Keratinocyte (primary cell): ENCODE measurements around the gene ITGB1BP1. TPM values are rescaled to one million over a fixed set of nuclear protein-coding genes. Genes with fewer than 3 reads are reported as not detected.

ENCODE experiments used
- DNase-seq: peaks from one replicate; pipeline ENCODE4 v3.0.0-alpha.2; 2011; ENCODE audit warnings: low read depth, missing footprints, low spot score
- FAIRE-seq: peaks from 2 replicates; lab custom pipeline; 2011; peaks lifted over from hg19 to GRCh38; lab: Jason Lieb, UNC
- H2AFZ ChIP-seq: 2 replicates; pipeline ENCODE4 v1.6.0; 2012; ENCODE audit warnings: low read length, control low read depth, inconsistent platforms; ENCODE audit not compliant: control insufficient read depth
- H3K27ac ChIP-seq: 2 replicates; pipeline ENCODE4 v1.5.1; 2011; ENCODE audit warnings: low read length; ENCODE audit not compliant: control insufficient read depth, insufficient read depth
- H3K27me3 ChIP-seq: 3 replicates; pipeline ENCODE4 v1.6.0; 2011; ENCODE audit warnings: low read length; ENCODE audit not compliant: control insufficient read depth, insufficient read depth; ENCODE audit errors: extremely low read depth
- H3K36me3 ChIP-seq, 2 experiments: 2 replicates in 1 of 2; 3 replicates in 1 of 2; pipeline ENCODE4 v1.5.1; 2011; ENCODE audit warnings: low read length in 2 of 2, mild to moderate bottlenecking in 1 of 2; ENCODE audit not compliant: control insufficient read depth in 2 of 2, insufficient read depth in 2 of 2; ENCODE audit errors: extremely low read depth in 1 of 2
- H3K4me1 ChIP-seq: 3 replicates; pipeline ENCODE4 v1.5.1; 2011; ENCODE audit warnings: low read length; ENCODE audit not compliant: control insufficient read depth, insufficient read depth; ENCODE audit errors: extremely low read depth
- H3K4me2 ChIP-seq: 3 replicates; pipeline ENCODE4 v1.6.0; 2011; ENCODE audit warnings: low read depth, low read length; ENCODE audit not compliant: control insufficient read depth, insufficient read depth; ENCODE audit errors: extremely low read depth
- H3K4me3 ChIP-seq, 3 experiments: fragments of 200-600 bp in 1 of 3; sonication (generic) in 1 of 3; 2 replicates in 2 of 3; 3 replicates in 1 of 3; pipeline ENCODE4 v1.5.1; 2011 to 2016; ENCODE audit warnings: low read length in 3 of 3, mild to moderate bottlenecking in 3 of 3, control low read depth in 2 of 3, inconsistent platforms in 1 of 3, low read depth in 1 of 3, mixed read lengths in 1 of 3, mixed run types in 1 of 3, moderate library complexity in 1 of 3; ENCODE audit not compliant: control insufficient read depth in 2 of 3, insufficient read depth in 2 of 3; ENCODE audit errors: extremely low read depth in 1 of 3
- H3K79me2 ChIP-seq: 2 replicates; pipeline ENCODE4 v1.6.0; 2012; ENCODE audit warnings: low read length; ENCODE audit not compliant: control insufficient read depth, insufficient read depth
- H3K9ac ChIP-seq: 3 replicates; pipeline ENCODE4 v1.6.0; 2011; ENCODE audit warnings: low read length; ENCODE audit not compliant: control insufficient read depth, insufficient read depth; ENCODE audit errors: extremely low read depth
- H3K9me1 ChIP-seq: 3 replicates; pipeline ENCODE4 v1.6.0; 2011; ENCODE audit warnings: low read length; ENCODE audit not compliant: control insufficient read depth, insufficient read depth; ENCODE audit errors: extremely low read depth
- H3K9me3 ChIP-seq: 2 replicates; pipeline ENCODE4 v1.5.1; 2012; ENCODE audit warnings: low read depth, low read length; ENCODE audit not compliant: control insufficient read depth
- H4K20me1 ChIP-seq: 3 replicates; pipeline ENCODE4 v1.6.0; 2011; ENCODE audit warnings: low read length; ENCODE audit not compliant: control insufficient read depth, insufficient read depth; ENCODE audit errors: extremely low read depth
- CTCF ChIP-seq, 3 experiments: IDR thresholded peaks in 1 of 3; conservative IDR thresholded peaks in 1 of 3; optimal IDR thresholded peaks in 1 of 3; 2 replicates in 2 of 3; 3 replicates in 1 of 3; pipeline versions ENCODE3 to v1.5.1; 2011; ENCODE audit warnings: low read length in 3 of 3, mild to moderate bottlenecking in 3 of 3, moderate library complexity in 2 of 3, control low read depth in 1 of 3, inconsistent platforms in 1 of 3; ENCODE audit not compliant: insufficient read depth in 2 of 3; ENCODE audit errors: extremely low read depth in 1 of 3
- EZH2 ChIP-seq: IDR thresholded peaks from one replicate; pipeline ENCODE4 v1.6.1; 2012; ENCODE audit warnings: inconsistent platforms, mild to moderate bottlenecking, low read length, moderate library complexity
- dilution Hi-C: fragments of 300-500 bp; cut with MboI; formaldehyde crosslinking; loops from one replicate; pipeline ENCODE4 v1.7.0; 2020; ENCODE audit warnings: low sequenced_read_pairs; ENCODE audit not compliant: extremely low pct_ligation_motif_present
- polyA plus RNA-seq, 5 experiments: library from polyadenylated mRNA; depleted of rRNA in 3 of 5; stranded (reverse) in 3 of 5; stranded (forward) in 1 of 5; unstranded in 1 of 5; fragments of >200 nt; gene quantifications; 1 replicate in 1 of 5; 2 replicates in 3 of 5; 3 replicates in 1 of 5; pipeline versions ENCODE4 v1.2.1 to v1.2.3, GENCODE V29; 2011 to 2012; ENCODE audit warnings: missing spikeins in 2 of 5, low read depth in 1 of 5, low replicate concordance in 1 of 5

Gene ITGB1BP1
- polyA plus RNA-seq, 1 donor (not counting 4 experiments of a cell fraction or from before 2014, with no cell fraction given), result 169 TPM

- no peak overlapping the region for H3K27ac ChIP-seq
Measured at GRCh38 chr2:9439536-9439935, 16.2 kb upstream of the ITGB1BP1 start.

GRCh38 chr2:9434489-9434888 is 11.2 kb upstream of the ITGB1BP1 start:
- H3K36me3 ChIP-seq, result peaks cover 28 to 37% of the 10 kb centered on the region in 2 experiments

More at GRCh38 chr2:9439536-9439935, 16.2 kb upstream of the ITGB1BP1 start:
- DNase-seq, result no peak
- Histone ChIP-seq H3K4me3 (no peak overlapping the region), H3K9ac (no peak overlapping the region), H3K9me3 (no peaks in the 10 kb centered on the region), H3K27me3 (no peaks in the 10 kb centered on the region), H3K9me1 (no peaks in the 10 kb centered on the region), H3K4me2 (no peak overlapping the region), H3K79me2 (no peaks in the 10 kb centered on the region), H3K4me1 (no peaks in the 10 kb centered on the region), H2AFZ (no peak overlapping the region), H3K36me3 (peaks cover 22 to 25% of the 10 kb centered on the region in 2 experiments), H4K20me1 (no peaks in the 10 kb centered on the region)
- dilution Hi-C loops, result no loop called here
- TF ChIP-seq CTCF (optimal IDR thresholded peaks at IDR 0.05 in 1 of 3, IDR thresholded peaks at IDR 0.05 in 1 of 3, conservative IDR thresholded peaks at IDR 0.05 in 1 of 3; ENCODE audit: extremely low read depth in 1 of 3, insufficient read depth in 2 of 3, low read length in 3 of 3), result no peak
- TF ChIP-seq EZH2, result no peak
- no peak for FAIRE-seq

More at GRCh38 chr2:9434489-9434888, 11.2 kb upstream of the ITGB1BP1 start:
- dilution Hi-C loops, result no loop called here
- Histone ChIP-seq H3K9ac (no peak overlapping the region), H3K4me1 (peaks cover 4% of the 10 kb centered on the region), H3K79me2 (no peaks in the 10 kb centered on the region), H3K9me3 (no peaks in the 10 kb centered on the region), H3K27me3 (no peaks in the 10 kb centered on the region), H3K9me1 (peaks cover 2% of the 10 kb centered on the region), H2AFZ (no peak overlapping the region), H3K4me3 (no peak overlapping the region), H3K4me2 (no peak overlapping the region), H4K20me1 (no peaks in the 10 kb centered on the region), H3K27ac (no peak overlapping the region)
- no peak for TF ChIP-seq CTCF (optimal IDR thresholded peaks at IDR 0.05 in 1 of 3, IDR thresholded peaks at IDR 0.05 in 1 of 3, conservative IDR thresholded peaks at IDR 0.05 in 1 of 3; ENCODE audit: extremely low read depth in 1 of 3, insufficient read depth in 2 of 3, low read length in 3 of 3)
- no peak for TF ChIP-seq EZH2
- no peak for FAIRE-seq
- no peak for DNase-seq
